ENCODE data around the gene GLI1.
"Not testable (repeated sequence)": the region's sequence is repeated elsewhere in the genome, so short reads cannot be mapped to it uniquely, and the experiment has no call there.

GLI1 gene
- long read RNA-seq, donor 1, partial matches to known transcripts: 9 of 10 reads
- long read RNA-seq, donor 1, other reads (novel, unspliced or antisense): 0 of 10 reads
- long read RNA-seq, donor 2, partial matches to known transcripts: 0 of 1 reads
- long read RNA-seq, donor 2, other reads (novel, unspliced or antisense): 0 of 1 reads
- long read RNA-seq, donor 3: 0 reads
- long read RNA-seq, donor 4, partial matches to known transcripts: 6 of 7 reads
- long read RNA-seq, donor 4, other reads (novel, unspliced or antisense): 0 of 7 reads
- long read RNA-seq, donor 5, partial matches to known transcripts: 0 of 2 reads
- long read RNA-seq, donor 5, other reads (novel, unspliced or antisense): 0 of 2 reads
- long read RNA-seq, donor 6, partial matches to known transcripts: 0 of 1 reads
- long read RNA-seq, donor 6, other reads (novel, unspliced or antisense): 0 of 1 reads
- long read RNA-seq, donor 7, partial matches to known transcripts: 11 of 13 reads
- long read RNA-seq, donor 7, other reads (novel, unspliced or antisense): 0 of 13 reads
- long read RNA-seq, donor 8, partial matches to known transcripts: 0 of 1 reads
- long read RNA-seq, donor 8, other reads (novel, unspliced or antisense): 0 of 1 reads

DNA sequence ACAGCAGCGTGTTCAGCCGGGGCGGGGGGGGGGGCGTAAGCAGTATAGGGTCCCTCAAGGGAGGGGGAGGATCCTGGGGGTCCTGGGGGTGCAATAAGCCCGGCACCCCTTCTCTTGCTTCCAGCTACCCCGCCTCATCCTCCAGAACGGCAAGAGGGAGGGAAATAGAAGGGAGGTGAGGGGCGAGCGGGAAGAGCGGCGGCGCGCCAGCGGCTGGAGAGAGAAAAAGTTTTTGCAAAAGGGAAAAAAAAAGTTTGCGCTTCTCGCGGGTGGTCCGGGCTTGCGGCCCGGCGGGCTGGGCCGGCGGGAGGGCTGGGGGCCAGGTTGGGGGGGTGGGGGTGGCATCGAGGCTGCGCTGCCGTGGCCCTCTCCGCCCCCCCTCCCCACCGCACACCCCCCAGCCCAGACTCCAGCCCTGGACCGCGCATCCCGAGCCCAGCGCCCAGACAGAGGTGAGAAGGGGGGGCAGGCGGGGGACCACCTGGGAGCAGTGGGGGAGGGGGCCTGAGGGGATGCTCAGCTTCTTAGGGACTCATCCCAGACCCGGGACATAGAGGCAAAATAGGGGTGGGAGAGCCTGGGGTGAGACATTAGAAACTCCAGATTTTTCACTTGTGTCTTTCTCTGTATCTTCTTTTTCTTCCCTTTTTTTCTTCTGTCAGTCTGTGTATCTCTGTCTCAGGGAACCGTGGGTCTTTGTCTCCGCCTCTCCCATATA is at the start of gene GLI1:
Gene GLI1 (plus strand): TSS at position 36 of the 718 bp plus-strand sequence. CDS start 3,907 bp downstream, outside the sequence.
- DNase-seq: no peak

- no peak for DNase-seq
Observed at GRCh38 chr12:57410534-57410933, 49.1 kb upstream of the GLI1 start.

- not testable (repeated sequence) for DNase-seq
Observed at GRCh38 chr12:57414160-57414559, 45.4 kb upstream of the GLI1 start.

DNA sequence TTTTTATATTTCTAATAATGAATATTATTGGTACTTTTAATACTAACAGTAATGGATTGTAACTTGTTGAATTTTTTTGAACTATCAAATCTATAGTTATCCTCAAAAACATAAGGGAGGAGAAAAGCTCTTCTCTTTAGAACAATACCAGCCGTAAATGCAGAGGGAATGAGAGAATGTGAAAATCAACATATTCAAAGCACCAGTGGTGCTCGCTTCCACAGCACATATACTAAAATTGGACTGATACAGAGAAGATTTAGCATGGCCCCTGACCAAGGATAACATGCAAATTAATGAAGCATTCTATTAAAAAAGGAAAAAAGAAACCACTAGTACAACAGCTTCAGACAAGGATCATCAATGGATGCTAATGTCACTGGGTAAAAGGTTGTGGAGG is 44.5 kb upstream of the GLI1 start:
- DNase-seq: no peak

DNA sequence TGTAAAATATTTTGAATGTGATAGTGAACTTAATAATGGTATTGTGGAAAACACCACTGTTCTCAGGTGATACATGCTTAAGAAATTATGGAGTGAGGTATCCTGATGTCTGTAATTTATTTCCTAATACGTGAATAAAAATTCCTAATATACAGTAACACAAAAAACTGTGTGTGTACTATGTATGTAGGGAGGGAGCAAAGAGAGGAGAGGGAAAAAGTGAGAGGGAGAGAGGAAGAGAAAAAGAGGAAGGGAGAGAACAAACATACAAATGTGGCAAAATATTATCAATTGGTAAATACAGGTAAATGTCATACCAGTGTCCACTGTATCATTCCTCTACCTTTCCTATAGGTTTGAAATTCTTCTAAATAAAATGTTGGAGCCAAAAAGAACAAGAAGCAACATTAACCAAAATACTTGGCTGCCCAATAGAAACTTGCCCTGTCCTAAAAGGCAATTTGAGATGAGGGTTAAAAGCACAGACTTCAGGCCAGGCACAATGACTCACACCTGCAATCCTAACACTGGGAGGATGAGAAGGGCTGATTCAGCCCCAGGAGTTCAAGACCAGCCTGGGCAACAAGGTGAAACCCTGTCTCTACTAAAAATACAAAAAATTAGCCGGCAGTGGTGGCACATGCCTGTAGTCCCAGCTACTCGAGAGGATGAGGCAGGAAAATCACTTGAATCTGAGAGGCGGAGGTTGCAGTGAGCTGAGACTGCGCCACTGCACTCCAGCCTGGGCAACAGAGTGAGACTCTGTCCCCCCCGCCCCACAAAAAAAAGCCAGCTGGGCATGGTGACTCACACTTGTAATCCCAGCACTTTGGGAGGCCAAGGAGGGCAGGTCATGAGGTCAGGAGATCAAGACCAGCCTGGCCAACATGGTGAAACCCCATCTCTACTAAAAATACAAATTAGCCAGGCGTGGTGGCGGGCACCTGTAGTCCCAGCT is 43.3 kb upstream of the GLI1 start:
- no peak for DNase-seq

GRCh38 chr12:57418255-57418654 is 41.3 kb upstream of the GLI1 start:
- no peak for DNase-seq

DNA sequence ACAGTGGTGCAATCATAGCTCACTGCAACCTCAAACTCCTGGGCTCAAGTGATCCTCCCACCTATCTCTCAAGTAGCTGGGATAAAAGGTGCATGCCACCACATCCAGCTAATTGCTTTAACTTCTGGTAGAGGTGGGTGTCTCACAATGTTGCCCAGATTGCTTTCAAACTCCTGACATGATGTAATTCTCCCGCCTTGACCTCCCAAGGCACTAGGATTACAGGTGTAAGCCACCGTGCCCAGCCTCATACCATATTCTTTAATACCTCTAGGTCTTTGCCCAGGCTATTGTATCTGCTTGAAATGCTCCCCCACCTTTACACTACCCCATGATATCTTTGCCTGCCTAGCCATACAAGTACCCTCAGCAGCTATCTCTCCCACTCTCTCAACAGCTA is 40.1 kb upstream of the GLI1 start:
- DNase-seq: no peak

DNA sequence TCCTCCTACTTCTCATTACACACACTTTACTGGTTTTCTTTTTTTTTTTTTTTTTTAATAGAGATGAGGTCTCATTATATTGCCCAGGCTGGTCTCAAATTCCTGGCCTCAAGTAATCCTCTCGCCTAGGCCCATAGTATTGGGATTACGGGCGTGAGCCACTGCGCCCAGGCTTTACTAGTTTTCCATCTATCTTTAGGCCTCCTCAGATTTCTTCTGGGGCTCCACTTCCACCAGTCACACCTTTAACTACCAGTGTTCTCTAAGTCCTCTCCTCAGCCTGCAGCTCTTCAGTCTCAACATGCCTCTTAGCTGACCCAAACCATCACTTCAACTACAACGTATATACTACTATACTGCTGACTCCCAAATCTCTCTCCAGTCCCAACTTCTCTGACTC is 39.1 kb upstream of the GLI1 start:
- DNase-seq: no peak

GRCh38 chr12:57426948-57427347 is 32.6 kb upstream of the GLI1 start:
- DNase-seq: not testable (repeated sequence)

DNA sequence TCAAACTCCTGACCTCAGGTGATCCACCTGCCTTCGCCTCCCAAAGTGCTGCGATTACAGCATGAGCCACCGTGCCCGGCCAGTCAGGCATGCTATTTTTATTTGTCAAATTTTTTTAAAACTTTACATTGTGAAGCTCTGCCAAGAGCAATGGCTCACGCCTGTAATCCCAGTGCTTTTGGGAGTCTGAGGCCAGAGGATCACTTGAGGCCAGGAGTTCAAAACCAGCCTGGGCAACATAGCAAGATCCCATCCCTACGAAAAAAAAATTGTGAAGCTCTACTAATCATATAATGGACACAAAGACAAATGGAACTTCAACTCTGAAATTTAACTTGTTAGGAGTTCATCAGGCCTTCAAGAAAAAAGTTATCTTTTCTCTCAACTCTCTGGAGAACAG is 30.6 kb upstream of the GLI1 start:
- no peak for DNase-seq

DNA sequence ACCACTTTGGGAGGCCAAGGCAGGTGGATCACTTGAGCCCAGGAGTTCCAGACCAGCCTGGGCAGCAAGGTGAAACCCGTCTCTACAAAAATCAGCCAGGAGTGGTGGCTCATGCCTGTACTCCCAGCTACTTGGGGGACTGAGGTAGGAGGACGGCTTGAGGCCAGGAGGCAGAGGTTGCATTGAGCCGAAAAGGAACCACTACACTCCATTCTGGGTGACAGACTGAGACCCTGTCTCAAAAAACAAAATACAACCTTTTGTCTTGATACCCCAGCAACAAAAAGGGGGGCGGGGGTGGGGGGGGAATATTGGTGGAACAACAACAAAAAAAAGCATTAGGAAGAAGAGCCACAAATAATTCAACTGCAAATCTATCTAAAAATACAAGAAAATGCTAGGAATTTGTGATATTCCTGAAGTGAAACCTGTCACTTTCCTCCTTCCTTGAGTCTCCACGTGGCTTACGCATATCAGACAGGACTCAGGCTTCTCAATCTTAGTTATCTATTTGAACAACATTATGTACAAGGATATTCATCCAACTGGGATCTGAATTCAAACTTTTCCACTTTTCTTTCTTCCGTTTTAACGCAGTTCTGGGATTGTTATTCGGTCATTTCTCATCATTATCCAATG is 30.0 kb upstream of the GLI1 start:
- peak; percentile 31 for DNase-seq

- peak; percentile 62 for DNase-seq
Observed at GRCh38 chr12:57430112-57430930, 29.3 kb upstream of the GLI1 start.

DNA sequence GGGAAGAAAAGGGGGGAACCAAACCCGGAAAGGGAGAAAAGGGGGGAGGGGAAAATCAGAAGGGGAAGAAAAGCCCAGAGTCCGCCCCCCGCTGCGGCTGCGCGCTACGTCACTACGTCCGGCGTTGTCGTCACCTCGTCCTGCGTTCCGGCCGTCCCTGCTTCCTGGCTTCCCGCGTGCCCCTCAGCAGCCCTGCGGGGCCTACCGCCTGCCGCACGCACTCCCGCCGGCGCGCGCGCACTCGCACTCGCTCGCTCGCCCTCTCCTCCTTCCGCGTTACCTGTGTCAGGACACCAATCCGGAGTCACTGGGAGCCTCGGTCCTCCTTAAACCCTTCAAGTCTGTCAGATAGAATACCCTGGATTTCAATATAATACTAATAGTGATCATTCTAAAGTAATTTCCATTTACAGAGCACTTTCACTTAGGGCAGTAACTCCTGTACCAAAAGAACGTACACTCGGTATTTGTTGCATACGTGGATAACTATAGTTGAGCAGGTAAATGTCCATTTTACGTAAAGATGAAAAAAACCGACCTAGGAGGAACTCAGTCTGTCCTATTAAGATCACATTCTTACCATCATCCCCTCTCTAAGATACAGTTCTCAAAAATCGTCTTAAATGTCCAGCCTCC is 28.5 kb upstream of the GLI1 start, which contains the start of gene R3HDM2:
Gene R3HDM2 (minus strand): TSS at position 113 of the 636 bp plus-strand sequence. CDS start 120,615 bp downstream, outside the sequence.
- DNase-seq: peak; percentile 87

- peak; percentile 16 for DNase-seq
Observed at GRCh38 chr12:57431654-57432188, 27.9 kb upstream of the GLI1 start.

GRCh38 chr12:57433370-57433769 is 26.2 kb upstream of the GLI1 start:
- DNase-seq: no peak

DNA sequence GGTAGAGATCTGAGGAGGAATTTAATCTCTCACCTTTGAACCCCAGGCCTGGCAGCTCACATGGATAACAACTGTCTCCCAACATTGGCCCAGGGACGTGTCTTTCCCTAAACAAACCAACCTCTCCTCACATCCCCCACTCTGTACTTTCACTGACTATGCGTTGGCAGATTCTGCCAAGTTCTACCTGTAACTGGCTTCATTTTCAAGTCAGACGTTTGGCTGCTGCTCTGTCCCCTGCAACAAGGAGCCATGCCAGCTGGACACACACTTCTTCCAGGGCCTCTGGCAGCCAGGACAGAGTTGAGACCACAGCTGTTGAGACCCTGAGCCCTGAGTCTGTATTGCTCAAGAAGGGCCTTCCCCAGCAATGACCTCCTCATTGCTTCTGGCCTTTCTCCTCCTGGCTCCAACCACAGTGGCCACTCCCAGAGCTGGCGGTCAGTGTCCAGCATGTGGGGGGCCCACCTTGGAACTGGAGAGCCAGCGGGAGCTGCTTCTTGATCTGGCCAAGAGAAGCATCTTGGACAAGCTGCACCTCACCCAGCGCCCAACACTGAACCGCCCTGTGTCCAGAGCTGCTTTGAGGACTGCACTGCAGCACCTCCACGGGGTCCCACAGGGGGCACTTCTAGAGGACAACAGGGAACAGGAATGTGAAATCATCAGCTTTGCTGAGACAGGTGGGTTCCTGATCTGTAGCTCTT is 24.9 kb upstream of the GLI1 start, which contains the start of gene INHBC:
Gene INHBC (plus strand): TSS at position 268 of the 707 bp plus-strand sequence. CDS start 103 bp downstream, at position 371.
- no peak for DNase-seq

DNA sequence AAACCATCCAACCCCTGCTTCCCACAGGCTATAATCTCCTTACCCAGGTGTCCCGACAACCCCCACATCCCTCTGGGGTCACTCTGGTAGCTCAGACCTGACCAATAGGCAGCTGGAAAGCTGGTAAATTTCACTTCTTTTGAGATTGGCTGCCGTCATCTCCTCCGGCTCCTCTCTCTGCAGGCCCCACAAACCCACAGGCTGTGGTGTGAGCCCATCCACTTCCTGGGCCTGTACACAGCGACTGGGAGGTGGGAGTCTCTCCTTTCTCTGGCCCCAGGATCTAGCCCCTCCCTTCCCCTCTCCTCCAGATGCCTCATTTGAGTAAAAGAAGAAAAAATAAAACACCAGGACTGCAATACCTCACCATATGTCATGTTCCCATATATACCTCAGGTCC is 24.3 kb upstream of the GLI1 start:
- no peak for DNase-seq

GRCh38 chr12:57438400-57438799 is 21.2 kb upstream of the GLI1 start:
- DNase-seq: no peak

DNA sequence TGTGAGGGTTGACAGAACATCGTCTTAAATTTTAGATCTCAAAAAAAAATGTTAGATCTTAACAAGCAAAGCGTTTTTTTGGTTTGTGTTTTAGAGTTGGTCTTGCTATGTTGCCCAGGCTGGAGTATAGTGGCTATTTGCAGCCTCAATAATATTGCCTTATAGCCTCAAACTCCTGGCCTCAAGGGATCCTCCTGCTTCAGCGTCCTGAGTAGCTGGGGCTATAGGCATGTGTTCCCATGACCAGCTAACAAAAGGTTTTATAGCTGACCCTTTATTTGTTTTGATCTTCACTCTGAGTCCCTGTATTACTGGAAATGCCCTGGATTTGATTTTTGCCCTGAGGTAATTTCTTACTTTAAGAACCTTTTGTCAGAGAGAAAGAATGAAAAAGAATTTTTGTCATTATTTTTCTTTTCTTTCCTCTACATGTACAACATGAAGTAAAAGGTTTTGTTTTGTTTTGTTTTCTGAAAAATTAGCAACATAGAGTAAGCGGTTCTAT is 19.8 kb upstream of the GLI1 start:
- no peak for DNase-seq
